Activated CD4-positive, alpha-beta T cell treated with anti-CD3 and anti-CD28 coated beads for 36 hours (primary cell): ENCODE measurements around the gene LBR. TPM values are rescaled to one million over a fixed set of nuclear protein-coding genes. Genes with fewer than 3 reads are reported as not detected.

Experiments
- ATAC-seq: fragments of 200-7000 bp; cut with Tn5 transposase; one replicate; pipeline ENCODE4 v1.10.0; 2021; ENCODE audit warnings: mild to moderate bottlenecking, moderate library complexity
- CTCF ChIA-PET: fragments of 350-600 bp; sonication (Branson Sonifier 250); formaldehyde crosslinking; loops from one replicate; lab custom pipeline; 2021; ENCODE audit warnings: antibody characterized with exemption; lab: Charles Lee
- POLR2A ChIA-PET: fragments of 350-600 bp; sonication (Branson Sonifier 250); formaldehyde crosslinking; loops from one replicate; lab custom pipeline; 2021; ENCODE audit warnings: antibody characterized with exemption, inconsistent platforms; lab: Charles Lee
- DNase-seq: peaks from one replicate; pipeline ENCODE4 v3.0.0-alpha.2; 2020
- H3K27ac Mint-ChIP-seq: one replicate; pipeline ENCODE4 v1.8.0; 2021; ENCODE audit warnings: mixed read lengths
- H3K27me3 Mint-ChIP-seq: one replicate; pipeline ENCODE4 v1.8.0; 2021; ENCODE audit warnings: mixed read lengths
- H3K36me3 Mint-ChIP-seq: one replicate; pipeline ENCODE4 v1.8.0; 2021; ENCODE audit warnings: low read depth, mixed read lengths
- H3K4me1 Mint-ChIP-seq: one replicate; pipeline ENCODE4 v1.8.0; 2021; ENCODE audit warnings: mixed read lengths
- H3K4me3 Mint-ChIP-seq: one replicate; pipeline ENCODE4 v1.8.0; 2021; ENCODE audit warnings: mild to moderate bottlenecking, moderate library complexity, mixed read lengths
- H3K9me3 Mint-ChIP-seq: one replicate; pipeline ENCODE4 v1.8.0; 2021; ENCODE audit warnings: low read depth, mixed read lengths
- intact Hi-C, 2 experiments: fragments of 100-400 bp; cut with DNase I in 1 of 2; cut with micrococcal nuclease in 1 of 2; formaldehyde crosslinking; loops; one replicate each; pipeline versions ENCODE4 v1.14.2 to v1.15.1; 2022 to 2024; cut with DNase I, micrococcal nuclease
- total RNA-seq, 2 experiments: library from RNA; stranded (reverse); gene quantifications; one replicate each; pipeline ENCODE4 v1.2.3, GENCODE V29; 2021

LBR gene
- total RNA-seq, 2 experiments from 2014 or later, result 136 to 194 TPM

DNA sequence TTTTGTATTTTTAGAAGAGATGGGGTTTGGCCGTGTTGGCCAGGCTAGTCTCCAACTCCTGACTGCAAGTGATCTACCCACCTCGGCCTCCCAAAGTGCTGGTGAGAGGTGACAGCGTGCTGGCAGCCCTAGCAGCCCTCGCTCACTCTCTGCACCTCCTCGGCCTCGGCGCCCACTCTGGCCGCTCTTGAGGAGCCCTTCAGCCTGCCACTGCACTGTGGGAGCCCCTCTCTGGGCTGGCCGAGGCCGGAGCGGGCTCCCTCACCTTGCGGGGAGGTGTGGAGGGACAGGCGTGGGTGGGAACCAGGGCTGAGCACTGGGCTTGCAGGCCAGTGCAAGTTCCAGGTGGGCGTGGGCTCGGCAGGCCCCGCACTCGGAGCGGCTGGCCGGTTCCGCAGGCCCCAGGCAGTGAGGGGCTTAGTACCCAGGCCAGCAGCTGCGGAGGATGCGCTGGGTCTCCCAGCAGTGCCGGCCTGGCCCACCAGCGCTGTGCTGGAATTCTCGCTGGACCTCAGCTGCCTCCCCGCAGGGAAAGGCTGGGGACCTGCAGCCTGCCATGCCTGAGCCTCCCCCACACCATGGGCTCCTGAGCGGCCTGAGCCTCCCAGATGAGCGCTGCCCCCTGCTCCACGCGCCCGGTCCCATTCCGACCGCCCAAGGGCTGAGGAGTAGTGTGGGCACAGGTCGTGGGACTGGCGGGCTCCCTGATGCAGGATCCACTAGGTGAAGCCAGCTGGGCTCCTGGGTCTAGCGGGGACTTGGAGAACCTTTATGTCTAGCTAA lies 3.4 kb upstream of the LBR start:
- intact Hi-C loops, result no loop called here
- DNase-seq (no peak), ATAC-seq (no peak)
- no peaks in the 10 kb centered on the region for H3K9me3 Mint-ChIP-seq
- H3K36me3 Mint-ChIP-seq, result peaks cover 6% of the 10 kb centered on the region
- no peak overlapping the region for H3K27ac Mint-ChIP-seq
- ChIA-PET POLR2A (interaction anchor here (1.1 kb wide), 1 partner anchor 14 kb away, joined by 3 read pairs; no protein-coding TSS in a partner anchor), CTCF (interaction anchor here (0.6 kb wide), 1 partner anchor 46 kb away, joined by 3 read pairs; no protein-coding TSS in a partner anchor)
- no peaks in the 10 kb centered on the region for H3K27me3 Mint-ChIP-seq
- no peak overlapping the region for H3K4me3 Mint-ChIP-seq
- peaks cover 26% of the 10 kb centered on the region for H3K4me1 Mint-ChIP-seq

- Mint-ChIP-seq H3K4me1 (peaks cover 28% of the 10 kb centered on the region), H3K27ac (no peak overlapping the region), H3K36me3 (peaks cover 6% of the 10 kb centered on the region), H3K9me3 (no peaks in the 10 kb centered on the region), H3K4me3 (no peak overlapping the region), H3K27me3 (no peaks in the 10 kb centered on the region)
- CTCF ChIA-PET, result interaction anchor here (0.6 to 1.3 kb wide), 3 partner anchors 11 to 47 kb away, joined by 3 read pairs; no protein-coding TSS in a partner anchor
- intact Hi-C loops, result no loop called here
- POLR2A ChIA-PET, result no interaction called here
- ATAC-seq (no peak), DNase-seq (no peak)
These were observed 2.5 kb upstream of the LBR start for GRCh38 chr1:225430301-225430700.

DNA sequence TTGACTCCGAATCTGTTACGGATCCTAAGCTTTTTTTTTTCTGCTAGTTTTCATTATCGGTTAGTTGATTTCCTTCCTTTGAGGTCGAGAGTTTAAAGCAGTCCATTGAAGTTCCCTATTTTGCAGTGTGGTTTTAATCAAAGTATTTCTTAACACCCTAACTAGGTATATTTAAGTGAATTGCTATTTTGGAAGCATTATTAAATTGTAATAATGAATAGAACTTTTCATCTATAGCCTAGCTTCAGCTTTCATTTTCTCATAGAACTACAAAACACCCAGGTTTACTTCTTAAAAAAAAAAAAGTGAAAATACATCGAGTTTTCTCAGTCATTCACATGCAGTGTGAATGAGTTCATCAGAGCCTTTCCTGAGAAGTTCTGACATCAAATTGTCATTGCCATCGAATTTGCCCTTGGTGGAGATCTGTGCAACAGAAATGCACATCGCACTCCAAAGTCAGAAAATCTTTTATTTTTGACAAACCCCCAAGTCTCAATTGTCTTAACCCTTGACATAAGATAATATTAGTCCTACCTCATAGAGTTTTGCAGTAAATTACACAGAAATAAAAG lies 1.1 kb upstream of the LBR start:
- ChIA-PET CTCF (interaction anchor here (1.3 to 2.1 kb wide), 2 partner anchors 16 to 44 kb away, joined by 3 to 5 read pairs; no protein-coding TSS in a partner anchor), POLR2A (interaction anchor here (0.6 to 2.2 kb wide), 5 partner anchors 11 to 514 kb away, joined by 4 to 8 read pairs (median 7); no protein-coding TSS in a partner anchor)
- Mint-ChIP-seq H3K36me3 (peaks cover 6% of the 10 kb centered on the region), H3K4me1 (peaks cover 39% of the 10 kb centered on the region), H3K4me3 (peak overlapping the region; percentile 86), H3K27ac (peak overlapping the region; percentile 96), H3K9me3 (no peaks in the 10 kb centered on the region), H3K27me3 (no peaks in the 10 kb centered on the region)
- DNase-seq (no peak), ATAC-seq (no peak)
- intact Hi-C loops, result loop anchor here (1.0 to 10.0 kb wide), 8 partner anchors 16 to 1727 kb away; partner anchors contain the start of genes H3-3A (in 1 of the 2), PYCR2 (in 1 of the 2), SDE2 (in 1 of the 2) and SRP9 (in 1 of the 2)

GRCh38 chr1:225428068-225428880 lies 436 bp upstream of the LBR start:
- peak overlapping the region; percentile 86 for H3K4me3 Mint-ChIP-seq
- H3K27ac Mint-ChIP-seq, result peak overlapping the region; percentile 96
- H3K9me3 Mint-ChIP-seq, result no peaks in the 10 kb centered on the region
- H3K4me1 Mint-ChIP-seq, result peaks cover 45% of the 10 kb centered on the region
- intact Hi-C loops, result loop anchor here (1.0 to 10.0 kb wide), 8 partner anchors 17 to 1726 kb away; partner anchors contain the start of genes H3-3A (in 1 of the 2), PYCR2 (in 1 of the 2), SDE2 (in 1 of the 2) and SRP9 (in 1 of the 2)
- H3K36me3 Mint-ChIP-seq, result peaks cover 10% of the 10 kb centered on the region
- DNase-seq, result peak; percentile 95
- CTCF ChIA-PET, result interaction anchor here (0.9 to 2.1 kb wide), 6 partner anchors 11 to 46 kb away, joined by 3 to 11 read pairs (median 4); no protein-coding TSS in a partner anchor
- ATAC-seq, result peak; percentile 92
- POLR2A ChIA-PET, result interaction anchor here (0.6 to 3.4 kb wide), 5 partner anchors 12 to 40 kb away, joined by 4 to 17 read pairs (median 7); no protein-coding TSS in a partner anchor
- H3K27me3 Mint-ChIP-seq, result no peaks in the 10 kb centered on the region

- Mint-ChIP-seq H3K27ac (peak overlapping the region; percentile 80), H3K9me3 (no peaks in the 10 kb centered on the region), H3K4me3 (peak overlapping the region; percentile 86), H3K27me3 (no peaks in the 10 kb centered on the region), H3K36me3 (peaks cover 24% of the 10 kb centered on the region), H3K4me1 (peaks cover 59% of the 10 kb centered on the region)
- no peak for ATAC-seq
- DNase-seq, result peak; percentile 57
- intact Hi-C loops, result loop anchor here in 1 of 2 experiments (1.0 to 10.0 kb wide), 3 partner anchors 227 to 1724 kb away; partner anchors contain the start of genes ENAH and WDR26
- ChIA-PET CTCF (interaction anchor here (0.6 to 2.1 kb wide), 6 partner anchors 11 to 560 kb away, joined by 3 to 11 read pairs (median 5); no protein-coding TSS in a partner anchor), POLR2A (interaction anchor here (1.0 to 3.4 kb wide), 3 partner anchors 17 to 41 kb away, joined by 3 to 17 read pairs (median 7); no protein-coding TSS in a partner anchor)
These were observed 1.2 kb downstream of the LBR start for GRCh38 chr1:225426395-225427234.

GRCh38 chr1:225425201-225425786 lies 2.5 kb downstream of the LBR start:
- no peak for DNase-seq
- H3K4me1 Mint-ChIP-seq, result peaks cover 59% of the 10 kb centered on the region
- ATAC-seq, result no peak
- no peaks in the 10 kb centered on the region for H3K9me3 Mint-ChIP-seq
- no peaks in the 10 kb centered on the region for H3K27me3 Mint-ChIP-seq
- peaks cover 32% of the 10 kb centered on the region for H3K36me3 Mint-ChIP-seq
- peak overlapping the region; percentile 86 for H3K4me3 Mint-ChIP-seq
- ChIA-PET POLR2A (interaction anchor here (0.6 to 3.4 kb wide), 2 partner anchors 20 to 44 kb away, joined by 3 to 17 read pairs; no protein-coding TSS in a partner anchor), CTCF (interaction anchor here (0.9 to 2.0 kb wide), 5 partner anchors 12 to 1391 kb away, joined by 3 to 5 read pairs (median 4); no protein-coding TSS in a partner anchor)
- peak overlapping the region; percentile 27 for H3K27ac Mint-ChIP-seq
- intact Hi-C loops, result loop anchor here in 1 of 2 experiments (5.0 to 10.0 kb wide), 2 partner anchors 990 to 1723 kb away; partner anchors contain the start of gene WDR26

- CTCF ChIA-PET, result interaction anchor here (1.0 to 2.0 kb wide), 3 partner anchors 16 to 1392 kb away, joined by 3 to 5 read pairs (median 4); no protein-coding TSS in a partner anchor
- POLR2A ChIA-PET, result interaction anchor here (0.6 to 3.4 kb wide), 2 partner anchors 20 to 44 kb away, joined by 3 to 17 read pairs; no protein-coding TSS in a partner anchor
- Mint-ChIP-seq H3K36me3 (peaks cover 35% of the 10 kb centered on the region), H3K9me3 (no peaks in the 10 kb centered on the region), H3K4me1 (peaks cover 57% of the 10 kb centered on the region), H3K27me3 (no peaks in the 10 kb centered on the region), H3K4me3 (peak overlapping the region; percentile 86), H3K27ac (no peak overlapping the region)
- no peak for DNase-seq
- no peak for ATAC-seq
- intact Hi-C loops, result loop anchor here in 1 of 2 experiments (5.0 to 10.0 kb wide), 2 partner anchors 990 to 1722 kb away; partner anchors contain the start of gene WDR26
These were observed 3.2 kb downstream of the LBR start for GRCh38 chr1:225424562-225425200.

GRCh38 chr1:225423518-225423855 lies 4.4 kb downstream of the LBR start:
- no peak for DNase-seq
- ChIA-PET CTCF (interaction anchor here (2.0 kb wide), 1 partner anchor 17 kb away, joined by 5 read pairs; no protein-coding TSS in a partner anchor), POLR2A (interaction anchor here (0.6 kb wide), 1 partner anchor 11 kb away, joined by 4 read pairs; no protein-coding TSS in a partner anchor)
- H3K36me3 Mint-ChIP-seq, result peaks cover 41% of the 10 kb centered on the region
- H3K4me1 Mint-ChIP-seq, result peaks cover 48% of the 10 kb centered on the region
- H3K27ac Mint-ChIP-seq, result peak overlapping the region; percentile 60
- intact Hi-C loops, result loop anchor here in 1 of 2 experiments (10.0 kb wide), 1 partner anchor 989 kb away; the partner anchor contains the start of gene WDR26
- peak overlapping the region; percentile 2 for H3K4me3 Mint-ChIP-seq
- ATAC-seq, result no peak
- H3K27me3 Mint-ChIP-seq, result no peaks in the 10 kb centered on the region
- H3K9me3 Mint-ChIP-seq, result no peaks in the 10 kb centered on the region
